ENCODE measurements around the gene PPP1CB.

PPP1CB gene

DNA sequence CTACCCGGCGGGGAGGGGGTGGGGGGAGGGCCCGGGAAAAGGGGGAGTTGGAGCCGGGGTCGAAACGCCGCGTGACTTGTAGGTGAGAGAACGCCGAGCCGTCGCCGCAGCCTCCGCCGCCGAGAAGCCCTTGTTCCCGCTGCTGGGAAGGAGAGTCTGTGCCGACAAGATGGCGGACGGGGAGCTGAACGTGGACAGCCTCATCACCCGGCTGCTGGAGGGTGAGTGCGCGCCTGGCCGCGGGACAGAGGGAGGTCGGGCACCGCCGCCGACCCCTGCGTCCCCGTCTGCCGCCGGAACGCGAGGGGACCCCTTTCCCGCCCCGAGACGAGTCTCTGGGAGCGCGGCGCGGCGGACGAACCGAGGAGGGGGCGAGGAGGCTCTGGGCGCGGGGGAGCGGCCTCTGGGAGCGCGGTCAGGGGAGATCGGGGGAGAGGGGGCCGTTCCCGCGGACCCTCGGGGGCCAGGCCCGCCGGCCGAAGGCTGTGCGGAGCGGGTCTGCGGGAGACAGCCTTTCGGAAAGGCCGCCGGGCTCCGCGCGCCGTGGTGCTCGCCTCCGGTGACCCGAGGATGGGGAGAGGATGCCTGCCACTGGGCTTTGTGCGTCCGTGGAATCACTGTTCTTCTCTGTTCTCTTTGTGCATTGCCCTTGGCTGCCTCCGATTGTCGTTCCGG lies 463 bp downstream of the PPP1CB start:
- H3K9me3 ChIP-seq, result no peaks in the 10 kb centered on the region

DNA sequence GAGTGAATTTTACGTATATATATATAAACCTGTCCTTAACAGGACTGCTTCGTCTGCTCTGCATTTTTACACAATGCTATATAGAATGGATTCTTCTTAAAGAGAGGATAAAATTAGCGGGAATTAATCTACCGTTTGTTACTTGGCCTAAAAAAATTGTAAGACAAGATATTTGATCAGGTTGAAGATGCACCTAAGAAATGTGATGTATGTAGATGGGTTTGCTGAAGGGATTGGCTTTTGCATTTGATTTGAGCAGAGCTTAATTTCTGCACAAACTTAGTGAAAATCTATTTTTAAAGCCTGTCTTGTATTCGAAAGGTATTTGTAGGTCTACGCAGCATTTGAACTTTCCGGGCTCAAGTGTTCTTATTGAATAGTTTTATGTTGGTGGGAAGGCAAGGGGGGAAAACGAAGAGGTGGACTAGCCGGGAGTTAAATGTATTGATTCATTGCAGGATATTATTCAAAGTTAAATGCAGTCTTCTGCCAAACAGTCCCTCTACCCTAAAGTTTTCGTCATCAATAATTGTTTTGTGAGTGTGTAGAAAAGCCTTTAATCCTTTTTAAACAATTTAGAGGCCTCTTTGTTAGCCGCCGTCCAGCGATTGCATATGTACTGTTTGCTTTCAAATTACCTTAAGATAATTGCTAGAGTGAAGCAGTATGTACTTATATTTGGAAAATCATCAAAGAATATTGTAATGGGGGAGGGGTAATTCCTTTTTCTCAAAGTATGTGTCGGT lies 1.2 kb downstream of the PPP1CB start:
- Histone ChIP-seq H3K27me3 (no peaks in the 10 kb centered on the region), H3K4me1 (peaks cover 48% of the 10 kb centered on the region), H4K20me1 (peaks cover 58% of the 10 kb centered on the region), H3K27ac (peak overlapping the region; percentile 97), H3K9ac (peak overlapping the region; percentile 99), H3K4me3 (peak overlapping the region; percentile 96), H3K9me3 (no peaks in the 10 kb centered on the region), H3K4me2 (peak overlapping the region; percentile 70), H3K36me3 (peaks cover 5% of the 10 kb centered on the region; the same call in 1 of the 2 replicates)
- no peak for TF ChIP-seq Cebpa-rat (IDR thresholded peaks at IDR 0.05)

More for the DNA sequence above, 463 bp downstream of the PPP1CB start:
- peak overlapping the region; percentile 96 for H3K4me3 ChIP-seq
- peak overlapping the region; percentile 70 for H3K4me2 ChIP-seq
- peaks cover 5% of the 10 kb centered on the region; the same call in 1 of the 2 replicates for H3K36me3 ChIP-seq
- H4K20me1 ChIP-seq, result peaks cover 51% of the 10 kb centered on the region
- peaks cover 47% of the 10 kb centered on the region for H3K4me1 ChIP-seq
- peak overlapping the region; percentile 97 for H3K27ac ChIP-seq
- peak overlapping the region; percentile 99 for H3K9ac ChIP-seq
- TF ChIP-seq Cebpa-rat (IDR thresholded peaks at IDR 0.05), result no peak
- no peaks in the 10 kb centered on the region for H3K27me3 ChIP-seq

DNA sequence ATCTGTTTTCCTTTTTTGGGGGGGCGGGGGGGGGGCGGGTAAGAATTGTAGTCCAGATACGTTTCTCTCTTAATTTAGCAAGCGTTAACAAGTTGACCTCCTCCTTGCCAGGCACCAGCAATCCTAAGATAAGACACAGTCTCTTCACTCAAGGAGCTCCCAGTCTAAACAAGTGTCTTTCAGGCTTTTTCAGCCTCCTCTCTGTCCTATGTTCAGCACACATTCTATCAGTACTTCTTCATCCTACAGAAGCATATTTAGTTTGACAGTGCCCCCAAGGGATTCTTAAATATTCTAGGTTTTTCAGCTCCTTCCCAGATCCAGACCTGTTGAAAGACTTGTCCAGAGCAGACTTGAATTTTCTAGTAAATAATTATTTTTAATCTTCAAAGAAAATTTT lies 2.7 kb downstream of the PPP1CB start:
- Histone ChIP-seq H3K36me3 (peaks cover 20% of the 10 kb centered on the region), H3K9ac (no peak overlapping the region), H4K20me1 (peaks cover 73% of the 10 kb centered on the region), H3K4me1 (peaks cover 59% of the 10 kb centered on the region), H3K4me2 (peak overlapping the region; percentile 42), H3K4me3 (no peak overlapping the region), H3K27me3 (no peaks in the 10 kb centered on the region), H3K27ac (no peak overlapping the region), H3K9me3 (no peaks in the 10 kb centered on the region)
- TF ChIP-seq Cebpa-rat (IDR thresholded peaks at IDR 0.05), result no peak

DNA sequence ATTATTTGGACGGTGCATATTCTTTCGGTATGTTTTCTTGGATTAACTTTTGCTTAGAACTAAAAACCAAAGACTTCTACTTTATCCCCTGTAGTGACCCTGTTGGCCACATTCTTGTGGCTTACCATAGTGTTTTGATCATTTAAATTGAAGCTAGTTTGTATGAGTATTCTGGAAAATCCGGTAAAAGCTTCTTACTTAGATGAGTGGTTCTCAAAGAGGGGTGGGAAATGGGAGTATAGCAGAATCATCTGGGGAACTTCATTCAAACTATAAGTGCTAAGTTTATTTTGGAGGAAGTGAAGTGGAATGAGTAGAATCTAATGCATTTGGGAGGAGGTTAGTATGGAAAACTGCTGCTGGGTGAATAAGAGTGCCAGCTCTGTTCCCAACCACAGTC lies 3.8 kb downstream of the PPP1CB start:
- no peak overlapping the region for H3K4me3 ChIP-seq
- peak overlapping the region; percentile 42 for H3K4me2 ChIP-seq
- H3K27me3 ChIP-seq, result no peaks in the 10 kb centered on the region
- H3K36me3 ChIP-seq, result peaks cover 29% of the 10 kb centered on the region
- no peak overlapping the region for H3K9ac ChIP-seq
- no peaks in the 10 kb centered on the region for H3K9me3 ChIP-seq
- H4K20me1 ChIP-seq, result peaks cover 84% of the 10 kb centered on the region
- no peak for TF ChIP-seq Cebpa-rat (IDR thresholded peaks at IDR 0.05)
- peaks cover 48% of the 10 kb centered on the region for H3K4me1 ChIP-seq
- H3K27ac ChIP-seq, result no peak overlapping the region

DNA sequence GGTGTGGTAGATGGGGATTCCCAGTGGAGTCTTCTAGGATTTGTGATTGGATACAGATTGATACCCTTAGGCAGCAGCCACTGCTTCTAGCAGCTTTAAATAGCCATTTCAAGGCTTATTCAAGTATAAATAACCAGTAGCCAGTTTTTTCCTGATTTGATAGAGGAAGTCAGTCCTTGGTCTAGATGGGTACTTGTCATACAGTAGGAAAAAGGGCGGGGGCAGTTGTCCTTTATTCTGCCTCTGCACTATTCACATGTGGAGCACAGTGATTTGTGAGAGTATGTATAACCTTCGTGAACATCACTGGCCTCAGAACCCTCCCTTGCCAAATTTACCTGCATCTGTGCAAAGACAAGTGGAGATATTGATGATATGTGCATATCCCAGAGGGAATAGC lies 6.8 kb downstream of the PPP1CB start:
- TF ChIP-seq Cebpa-rat (IDR thresholded peaks at IDR 0.05), result no peak
- H3K9me3 ChIP-seq, result no peaks in the 10 kb centered on the region
- no peaks in the 10 kb centered on the region for H3K27me3 ChIP-seq
- H3K9ac ChIP-seq, result no peak overlapping the region
- no peak overlapping the region for H3K27ac ChIP-seq
- H3K36me3 ChIP-seq, result peaks cover 56% of the 10 kb centered on the region
- H3K4me2 ChIP-seq, result peak overlapping the region; percentile 18; the same call in 1 of the 2 replicates
- H3K4me1 ChIP-seq, result peaks cover 43% of the 10 kb centered on the region
- peaks cover 100% of the 10 kb centered on the region for H4K20me1 ChIP-seq
- H3K4me3 ChIP-seq, result no peak overlapping the region

DNA sequence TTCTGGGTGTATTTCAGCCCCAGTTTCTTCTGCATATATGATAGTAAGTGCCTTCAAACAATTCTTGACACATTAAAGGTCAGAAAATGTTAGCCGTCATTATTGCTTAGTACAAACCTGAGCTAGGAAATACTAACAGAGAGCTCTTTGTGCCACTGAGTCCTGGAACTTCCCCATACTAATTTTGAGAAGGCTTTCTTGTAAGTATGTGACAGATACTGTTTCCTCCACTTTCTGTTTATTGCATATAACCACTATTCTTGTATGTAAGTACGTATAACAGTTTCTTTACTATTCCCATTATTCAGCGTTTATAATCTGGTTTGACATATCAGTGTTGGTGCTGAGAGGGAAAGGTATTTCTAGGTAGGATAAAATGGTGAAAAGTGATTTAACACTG lies 9.8 kb downstream of the PPP1CB start:
- Histone ChIP-seq H3K4me1 (peaks cover 18% of the 10 kb centered on the region), H3K27ac (no peak overlapping the region), H3K4me2 (no peak overlapping the region), H3K36me3 (peaks cover 58% of the 10 kb centered on the region), H4K20me1 (peaks cover 100% of the 10 kb centered on the region), H3K9ac (no peak overlapping the region), H3K27me3 (no peaks in the 10 kb centered on the region), H3K4me3 (no peak overlapping the region), H3K9me3 (no peaks in the 10 kb centered on the region)
- TF ChIP-seq Cebpa-rat (IDR thresholded peaks at IDR 0.05), result no peak

DNA sequence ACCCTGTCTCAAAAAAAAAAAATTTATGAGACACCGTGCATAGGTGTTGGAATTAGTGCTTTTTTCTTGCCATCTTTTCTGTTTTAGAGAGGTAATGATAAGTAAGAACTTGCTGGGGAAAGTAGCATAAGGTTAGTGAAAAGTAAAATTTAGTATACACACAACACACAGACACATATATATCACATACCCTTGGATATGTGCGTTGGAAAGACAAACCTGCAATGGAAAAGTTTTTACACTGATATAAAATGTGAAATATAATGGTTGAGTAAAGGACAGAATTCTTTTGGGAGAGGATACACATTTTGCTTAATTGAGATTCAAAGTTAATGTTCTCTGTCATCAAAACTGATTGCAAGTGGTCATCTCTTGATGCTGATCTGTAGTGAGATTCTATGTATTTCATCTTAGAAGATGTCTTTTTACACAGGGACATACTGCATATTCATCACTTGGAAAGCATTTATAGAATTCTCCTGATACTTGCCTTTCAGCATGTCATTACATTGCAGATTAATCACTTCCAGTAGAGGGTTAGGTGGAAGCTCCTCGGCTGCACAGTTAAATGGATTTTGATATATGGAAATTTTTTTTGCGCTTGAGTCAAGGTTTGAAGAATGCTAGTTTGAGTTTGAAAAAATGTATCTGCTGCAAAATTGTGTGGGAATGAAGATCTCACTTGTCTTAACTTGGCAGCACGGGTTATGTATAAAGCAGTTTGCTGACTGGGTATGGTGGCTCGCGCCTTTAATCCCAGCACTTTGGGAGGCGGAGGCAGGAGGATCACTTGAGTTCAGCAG lies 13.5 kb downstream of the PPP1CB start:
- Histone ChIP-seq H4K20me1 (peaks cover 100% of the 10 kb centered on the region), H3K27me3 (no peaks in the 10 kb centered on the region), H3K9me3 (peaks cover 12% of the 10 kb centered on the region), H3K27ac (no peak overlapping the region), H3K36me3 (peaks cover 42% of the 10 kb centered on the region), H3K4me1 (peaks cover 13% of the 10 kb centered on the region), H3K4me3 (no peak overlapping the region), H3K9ac (no peak overlapping the region), H3K4me2 (no peak overlapping the region)
- no peak for TF ChIP-seq Cebpa-rat (IDR thresholded peaks at IDR 0.05)

DNA sequence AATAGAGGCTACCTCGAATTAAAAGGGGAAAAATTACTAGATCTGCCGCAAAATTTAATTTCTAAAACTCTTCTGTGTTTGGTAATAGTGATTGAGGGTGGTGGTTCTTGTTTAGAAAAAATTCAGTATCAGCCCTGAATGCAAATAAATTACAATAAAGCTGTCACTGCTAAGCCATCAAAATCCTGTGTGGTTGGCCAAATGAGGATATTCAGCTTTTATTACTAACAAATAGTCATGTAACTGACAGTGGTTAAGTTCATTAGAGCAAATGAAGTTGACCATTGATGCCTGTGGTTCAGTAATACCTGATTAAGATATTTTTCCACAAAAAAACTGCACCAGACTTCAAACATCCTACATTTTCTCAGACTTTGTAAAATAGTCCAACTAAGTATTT lies 14.4 kb downstream of the PPP1CB start:
- no peak overlapping the region for H3K4me2 ChIP-seq
- peaks cover 12% of the 10 kb centered on the region for H3K9me3 ChIP-seq
- peaks cover 100% of the 10 kb centered on the region for H4K20me1 ChIP-seq
- H3K9ac ChIP-seq, result no peak overlapping the region
- no peak for TF ChIP-seq Cebpa-rat (IDR thresholded peaks at IDR 0.05)
- H3K4me3 ChIP-seq, result no peak overlapping the region
- H3K27me3 ChIP-seq, result no peaks in the 10 kb centered on the region
- H3K4me1 ChIP-seq, result peaks cover 17% of the 10 kb centered on the region
- H3K36me3 ChIP-seq, result peaks cover 34% of the 10 kb centered on the region
- no peak overlapping the region for H3K27ac ChIP-seq

DNA sequence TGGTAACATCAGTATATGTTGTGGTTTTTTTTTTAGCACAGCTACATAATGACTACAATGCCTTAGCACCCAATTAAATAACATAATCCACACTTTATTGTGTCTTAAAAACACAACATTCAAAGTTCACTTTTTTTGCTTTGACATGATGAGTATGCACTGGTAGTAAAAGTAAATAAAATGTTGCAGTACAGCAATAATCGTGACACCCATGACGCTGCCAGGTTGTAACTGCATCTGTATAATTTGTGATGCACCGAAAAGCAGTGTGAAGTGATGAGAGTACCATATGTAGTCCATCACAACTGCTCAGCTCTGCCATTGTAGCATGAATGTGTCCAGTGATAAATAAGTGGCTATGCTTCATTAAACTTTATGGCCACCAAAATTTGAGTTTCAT lies 15.7 kb downstream of the PPP1CB start:
- no peak overlapping the region for H3K4me2 ChIP-seq
- no peak overlapping the region for H3K9ac ChIP-seq
- no peak overlapping the region for H3K4me3 ChIP-seq
- peaks cover 100% of the 10 kb centered on the region for H4K20me1 ChIP-seq
- H3K27me3 ChIP-seq, result no peaks in the 10 kb centered on the region
- H3K36me3 ChIP-seq, result peaks cover 24% of the 10 kb centered on the region; the same call in 1 of the 2 replicates
- H3K9me3 ChIP-seq, result peaks cover 12% of the 10 kb centered on the region
- TF ChIP-seq Cebpa-rat (IDR thresholded peaks at IDR 0.05), result no peak
- no peak overlapping the region for H3K27ac ChIP-seq
- peaks cover 20% of the 10 kb centered on the region for H3K4me1 ChIP-seq
